ENCODE results near the gene ECE1. TPM values are rescaled to one million over a fixed set of nuclear protein-coding genes. Genes with fewer than 3 reads are reported as not detected.

ECE1 gene
- total and polyA plus RNA-seq, 9 of the 15 experiments (the other 6 are each of a cell fraction or from before 2014, with no cell fraction given): 0.56 to 34.8 (median 11.0) TPM

GRCh38 chr1:21270086-21270689 lies 20.1 kb downstream of the ECE1 start (continued):
- TF ChIP-seq ZNF274 (IDR thresholded peaks at IDR 0.05; ENCODE audit: borderline replicate concordance, low read depth, low read length) (no peak), GABPB1 (CRISPR knock-in tag; IDR thresholded peaks at IDR 0.05) (peak; percentile 45), CC2D1A (IDR thresholded peaks at IDR 0.05) (peak; percentile 59), TFE3 (CRISPR knock-in tag; IDR thresholded peaks at IDR 0.05) (no peak), ZBTB17 (CRISPR knock-in tag; IDR thresholded peaks at IDR 0.05) (no peak), NFRKB (IDR thresholded peaks at IDR 0.05; ENCODE audit: low read depth) (no peak), ASH1L (IDR thresholded peaks at IDR 0.05; ENCODE audit: borderline replicate concordance, low read depth, partially characterized antibody) (no peak), RBFOX2 (IDR thresholded peaks at IDR 0.05; ENCODE audit: low read depth, low read length) (no peak), GMEB1 (CRISPR knock-in tag; IDR thresholded peaks at IDR 0.05) (no peak), ZHX1 (conservative IDR thresholded peaks at IDR 0.05; ENCODE audit: low read length) (0 out of 2 replicates have a peak, but pooled peaks have one; percentile 22), ZNF146 (CRISPR knock-in tag; IDR thresholded peaks at IDR 0.05; ENCODE audit: unreplicated experiment) (no peak), PHF8 (IDR thresholded peaks at IDR 0.05; ENCODE audit: borderline replicate concordance, low read length) (no peak), HDGF (IDR thresholded peaks at IDR 0.05) (no peak), GTF3C2 (IDR thresholded peaks at IDR 0.05; ENCODE audit: borderline replicate concordance, extremely low read depth, insufficient read length) (no peak), MEF2D (tag; conservative IDR thresholded peaks at IDR 0.05; ENCODE audit: low read depth) (no peak), MYBL2 (IDR thresholded peaks at IDR 0.05; ENCODE audit: low read depth) (no peak), MYBL2 (CRISPR knock-in tag; IDR thresholded peaks at IDR 0.05; ENCODE audit: borderline replicate concordance) (no peak), CBX8 (IDR thresholded peaks at IDR 0.05; ENCODE audit: borderline replicate concordance, extremely low read depth, low read depth, low read length, poor library complexity, severe bottlenecking) (no peak), NR2C2 (CRISPR knock-in tag; IDR thresholded peaks at IDR 0.05) (peak; percentile 70; the same call in 1 of the 2 replicates), NR2C2 (tag; IDR thresholded peaks at IDR 0.05) (peak; percentile 77)
